CD4-positive, alpha-beta T cell treated with Interleukin-4 for 4 hours (primary cell): ENCODE data around the gene CCDC141.
"Not testable (repeated sequence)": the region's sequence is repeated elsewhere in the genome, so short reads cannot be mapped to it uniquely, and the experiment has no call there.

Source experiments
- DNase-seq: peaks from one replicate; pipeline ENCODE4 v3.0.0-alpha.2; 2020

The CCDC141 gene

GRCh38 chr2:179049546-179050311 lies at the start of gene CCDC141:
CCDC141 (minus strand) TSS chr2:179050137; CDS start chr2:179049941, 196 bp downstream.
- DNase-seq, result peak; percentile 20

GRCh38 chr2:179098080-179098689 lies 48.2 kb upstream of the CCDC141 start:
- no peak for DNase-seq

- no peak for DNase-seq
Measured at GRCh38 chr2:179097131-179097530, 47.2 kb upstream of the CCDC141 start.

DNA sequence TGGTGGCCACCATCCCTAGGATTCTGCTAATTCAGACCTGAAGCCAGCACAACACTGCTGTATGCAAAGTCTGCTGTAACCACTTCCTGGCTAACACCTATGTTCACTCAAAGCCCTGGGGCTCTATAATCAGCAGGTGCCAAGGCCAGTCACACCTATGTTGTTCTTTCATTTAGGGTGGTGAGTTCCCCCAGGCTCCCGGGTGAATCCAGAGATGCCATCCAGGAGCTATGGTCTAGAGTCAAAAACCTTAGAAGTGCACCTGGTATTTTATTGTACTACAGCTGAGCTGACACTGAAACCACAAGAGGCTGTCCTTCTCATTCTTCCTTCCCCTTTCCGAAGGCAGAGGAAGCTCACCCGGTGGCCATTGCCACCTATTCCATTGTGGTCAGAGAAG lies 46.2 kb upstream of the CCDC141 start:
- DNase-seq, result peak; percentile 22

- DNase-seq, result not testable (repeated sequence)
Measured at GRCh38 chr2:179092912-179093311, 43.0 kb upstream of the CCDC141 start.

DNA sequence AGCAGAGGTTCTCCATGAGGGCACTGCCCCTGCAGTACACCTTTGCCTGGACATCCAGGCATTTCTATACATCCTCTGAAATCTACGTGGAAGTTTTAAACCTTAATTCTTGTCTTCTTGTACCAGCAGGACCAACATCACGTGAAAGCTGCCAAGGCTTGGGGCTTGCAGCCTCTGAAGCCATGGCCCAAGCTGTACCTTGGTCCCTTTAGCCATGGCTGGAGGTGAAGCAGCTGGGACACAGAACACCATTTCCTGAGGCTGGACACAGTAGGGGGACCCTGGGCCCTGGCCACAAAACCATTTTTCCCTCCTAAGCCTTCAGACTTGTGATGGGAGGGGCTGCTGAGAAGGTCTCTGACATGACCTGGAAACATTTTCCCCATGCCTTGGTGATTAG lies 32.8 kb upstream of the CCDC141 start:
- DNase-seq, result no peak

- DNase-seq, result no peak
Measured at GRCh38 chr2:179081954-179082353, 32.0 kb upstream of the CCDC141 start.

GRCh38 chr2:179072527-179072926 lies 22.6 kb upstream of the CCDC141 start:
- DNase-seq, result no peak

DNA sequence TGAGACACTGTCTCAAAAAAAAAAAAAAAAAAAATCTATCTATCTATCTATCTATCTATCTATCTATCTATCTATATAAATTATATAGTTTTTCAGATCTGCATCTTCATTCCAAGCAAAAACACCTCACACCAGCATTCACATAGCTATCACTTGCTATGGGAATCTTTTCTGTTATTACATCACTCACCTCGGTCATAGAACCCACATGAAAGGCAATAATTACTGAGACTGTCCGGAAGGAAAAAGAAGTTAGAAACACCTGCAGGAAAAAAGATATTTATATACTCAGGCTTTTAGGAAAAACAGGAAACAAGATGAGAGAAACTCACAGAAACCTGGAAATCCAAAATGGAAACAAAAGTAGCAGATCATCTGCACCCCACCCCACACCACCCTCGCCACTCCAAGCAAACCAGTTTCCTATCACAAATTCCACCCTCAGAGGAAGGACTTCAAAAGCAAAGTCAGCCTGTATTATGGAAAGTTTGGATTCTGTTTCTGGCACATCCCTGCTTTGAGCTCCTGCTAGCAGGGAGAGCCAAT lies 21.9 kb upstream of the CCDC141 start:
- DNase-seq, result no peak

DNA sequence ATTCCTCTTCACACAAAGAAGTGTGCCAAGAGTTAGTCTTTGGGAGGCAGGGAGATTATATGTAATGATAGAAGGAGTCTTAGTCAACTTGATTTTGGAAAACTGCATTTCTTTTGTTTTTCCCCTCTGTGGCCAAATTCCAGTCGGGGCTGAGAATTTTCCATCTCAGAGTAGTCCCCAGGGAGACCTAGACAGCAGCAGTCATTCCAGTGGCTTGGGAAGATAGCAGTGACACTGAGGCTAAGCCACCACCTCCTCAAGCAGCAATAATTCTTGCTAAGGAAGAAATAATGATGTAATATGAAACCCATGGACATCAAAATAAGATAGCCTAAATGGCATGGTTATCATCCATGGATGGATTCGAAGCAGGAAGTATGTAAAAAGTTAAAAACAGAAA lies 21.0 kb upstream of the CCDC141 start:
- no peak for DNase-seq

DNA sequence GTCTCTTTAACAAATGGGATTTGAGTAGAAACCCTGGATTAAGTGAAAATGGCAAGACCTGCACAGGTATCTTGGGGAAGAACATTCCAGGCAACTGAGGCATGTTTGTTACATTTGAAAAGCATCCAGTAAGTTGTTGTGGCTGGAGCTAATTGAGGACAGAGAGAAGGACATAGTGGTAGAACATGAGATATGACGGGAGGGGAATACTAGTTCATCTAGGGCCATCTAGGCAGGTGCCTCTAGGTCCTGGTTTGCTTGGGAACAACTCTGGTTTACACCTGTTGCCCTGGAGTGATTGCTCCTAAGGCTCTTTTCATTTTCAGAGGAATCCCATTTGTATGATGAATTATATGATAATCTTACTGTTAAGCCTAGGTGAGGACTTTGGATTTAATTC lies 19.7 kb upstream of the CCDC141 start:
- DNase-seq, result no peak

- no peak for DNase-seq
Measured at GRCh38 chr2:179068991-179069643, 19.2 kb upstream of the CCDC141 start.

DNA sequence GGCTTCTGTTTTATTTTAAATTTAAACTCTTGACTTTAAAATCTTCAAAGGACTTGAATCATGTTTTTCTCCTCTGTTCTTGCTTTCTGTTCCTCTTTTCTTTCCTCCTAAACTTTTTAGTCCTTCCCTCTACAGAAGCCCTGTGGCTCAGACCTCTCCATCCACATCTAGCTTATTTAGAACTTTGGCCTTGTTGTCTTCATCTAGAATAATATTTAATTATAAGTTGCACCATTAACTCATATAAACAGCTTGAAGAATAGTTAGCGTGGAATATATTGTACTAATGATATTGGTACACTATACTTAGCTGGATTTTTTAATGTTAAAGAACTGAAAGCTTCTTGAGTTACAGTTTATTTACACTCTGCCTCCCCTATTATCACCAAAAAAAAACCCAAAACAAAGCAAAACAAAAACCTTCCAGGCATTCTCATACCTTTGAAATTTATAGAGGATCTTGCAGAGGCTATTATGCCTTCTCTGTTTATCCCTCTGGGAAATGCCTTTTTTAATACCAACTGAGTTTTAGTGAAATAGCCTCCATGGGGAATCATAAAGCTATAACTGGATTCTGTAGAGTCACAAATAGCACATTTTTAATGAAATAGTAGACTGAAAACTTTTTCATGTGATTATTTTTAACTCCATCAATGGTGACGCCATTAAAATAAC lies 9.2 kb upstream of the CCDC141 start:
- DNase-seq, result no peak

GRCh38 chr2:179057737-179058136 lies 7.8 kb upstream of the CCDC141 start:
- no peak for DNase-seq

GRCh38 chr2:179053568-179053967 lies 3.6 kb upstream of the CCDC141 start:
- DNase-seq, result not testable (repeated sequence)

GRCh38 chr2:179051250-179051649 lies 1.3 kb upstream of the CCDC141 start:
- DNase-seq, result no peak

- no peak for DNase-seq
Measured at GRCh38 chr2:179050755-179051154, 818 bp upstream of the CCDC141 start.

DNA sequence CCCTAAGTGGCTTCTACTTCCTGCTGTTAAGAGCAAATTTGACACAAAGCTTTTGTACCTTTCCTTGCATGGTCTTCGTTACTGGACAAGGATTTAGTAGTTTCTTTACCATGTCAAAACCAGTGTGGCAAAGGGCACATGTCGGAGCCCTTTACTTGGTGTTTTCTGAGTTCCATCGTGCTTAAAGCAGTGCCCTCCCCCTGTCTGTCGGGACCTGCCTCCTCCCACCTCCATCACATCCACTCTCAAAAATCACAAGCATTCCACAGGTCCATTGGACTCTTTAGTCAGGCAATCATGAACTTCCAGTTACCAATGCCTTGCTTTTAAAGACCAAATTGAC lies 763 bp downstream of the CCDC141 start:
- DNase-seq, result no peak

GRCh38 chr2:179048099-179048498 lies 1.8 kb downstream of the CCDC141 start:
- no peak for DNase-seq

DNA sequence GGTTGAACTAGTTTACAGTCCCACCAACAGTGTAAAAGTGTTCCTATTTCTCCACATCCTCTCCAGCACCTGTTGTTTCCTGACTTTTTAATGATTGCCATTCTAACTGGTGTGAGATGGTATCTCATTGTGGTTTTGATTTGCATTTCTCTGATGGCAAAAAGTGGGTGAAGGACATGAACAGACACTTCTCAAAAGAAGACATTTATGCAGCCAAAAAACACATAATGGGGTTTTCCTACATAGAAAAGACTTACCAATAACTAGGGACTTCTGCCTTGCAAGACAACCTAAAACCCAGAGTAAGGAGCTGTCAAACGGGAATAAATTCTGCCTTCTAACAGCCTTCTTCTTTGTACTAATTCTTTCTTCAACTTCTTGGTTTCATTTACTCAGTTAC lies 4.3 kb downstream of the CCDC141 start:
- not testable (repeated sequence) for DNase-seq

GRCh38 chr2:179044500-179044899 lies 5.4 kb downstream of the CCDC141 start:
- no peak for DNase-seq

DNA sequence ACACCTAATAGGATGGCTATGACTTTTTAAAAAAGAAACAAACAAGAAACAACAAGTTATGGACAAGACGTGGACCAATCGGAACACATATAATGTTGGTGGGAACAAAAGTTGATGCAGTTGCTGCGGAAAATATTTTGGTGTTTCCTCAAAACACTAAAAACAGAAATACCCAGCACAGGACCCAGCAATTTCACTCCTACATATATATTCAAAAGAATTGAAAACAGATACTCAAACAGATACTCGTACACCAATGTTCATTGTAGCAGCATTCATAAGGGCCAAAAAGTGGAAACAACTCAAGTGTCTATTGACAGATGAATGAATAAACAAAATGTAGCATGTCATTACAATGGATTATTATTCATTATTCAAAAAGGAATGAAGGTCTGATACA lies 12.1 kb downstream of the CCDC141 start:
- DNase-seq, result no peak

DNA sequence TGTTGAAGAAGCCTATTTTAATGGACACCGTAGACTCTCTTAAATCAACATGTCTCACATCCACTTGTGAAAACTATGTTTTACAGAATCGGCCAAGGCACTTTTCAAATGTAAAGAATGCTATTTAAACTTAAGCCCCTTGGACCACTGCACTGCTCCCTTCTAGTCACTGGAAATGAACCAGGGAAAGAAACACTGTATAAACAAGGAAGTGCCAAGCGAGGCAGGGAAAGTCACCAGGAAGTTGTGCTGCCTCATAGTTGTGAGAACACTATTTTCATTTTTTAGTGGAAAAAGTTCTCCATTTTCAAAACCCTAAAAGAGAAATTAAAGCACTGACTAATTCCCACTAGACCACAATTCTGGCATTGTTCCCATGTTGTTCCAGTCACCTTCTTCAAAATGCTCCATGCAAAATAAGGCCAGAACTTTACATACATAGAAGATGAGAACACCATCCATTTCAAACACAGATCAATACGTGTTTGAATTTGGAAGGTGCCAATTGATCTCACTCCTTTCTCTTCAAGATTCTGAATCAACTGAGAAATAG lies 13.5 kb downstream of the CCDC141 start:
- no peak for DNase-seq
